OCI-M2 (cell line): ENCODE data around the gene PSD4.

Experiments used
- DNase-seq: peaks from one replicate; lab custom pipeline; 2025; ENCODE audit not compliant: unreplicated experiment; lab: John Stamatoyannopoulos, UW

PSD4 gene

DNA sequence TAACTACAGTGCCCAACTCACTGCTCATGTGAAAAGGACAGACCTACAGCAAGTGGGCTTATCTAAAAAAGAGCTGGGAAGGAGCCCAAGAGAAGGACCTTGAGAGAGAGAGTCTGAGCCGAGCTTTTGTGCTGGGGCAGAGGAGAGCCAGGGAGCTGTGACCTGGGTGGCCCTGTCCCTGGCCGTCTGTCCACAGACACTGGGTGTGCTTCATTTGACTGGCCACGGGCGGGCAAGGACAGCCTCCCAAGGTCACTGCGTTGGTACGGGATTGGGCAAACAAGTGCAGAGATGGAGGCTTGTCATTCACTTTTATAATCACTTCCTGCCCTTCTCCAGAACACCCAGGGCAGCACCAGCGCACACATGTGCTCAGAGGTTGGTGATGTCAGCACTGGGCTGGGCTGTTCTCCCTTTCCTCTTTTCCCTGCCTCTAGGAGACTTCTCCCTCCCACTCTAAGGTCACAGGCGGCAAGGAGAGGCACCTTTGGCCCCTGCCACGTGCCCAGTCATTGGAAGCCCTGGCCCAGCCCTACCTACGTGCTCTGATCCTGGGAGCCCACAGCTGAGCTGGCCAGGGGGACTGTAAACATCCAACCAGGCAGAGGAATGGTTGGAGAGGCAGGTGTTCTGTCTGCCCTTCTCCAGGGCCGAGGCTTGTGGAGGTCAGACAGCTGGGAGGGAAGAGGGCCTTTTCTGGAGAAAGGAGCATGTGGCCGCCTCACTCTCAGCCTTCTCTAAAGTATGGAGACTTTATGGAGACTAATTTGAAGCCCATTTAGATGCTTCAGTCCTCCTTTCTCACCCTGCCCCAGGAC, 6.4 kb upstream of the PSD4 start:
- no peak for DNase-seq

DNA sequence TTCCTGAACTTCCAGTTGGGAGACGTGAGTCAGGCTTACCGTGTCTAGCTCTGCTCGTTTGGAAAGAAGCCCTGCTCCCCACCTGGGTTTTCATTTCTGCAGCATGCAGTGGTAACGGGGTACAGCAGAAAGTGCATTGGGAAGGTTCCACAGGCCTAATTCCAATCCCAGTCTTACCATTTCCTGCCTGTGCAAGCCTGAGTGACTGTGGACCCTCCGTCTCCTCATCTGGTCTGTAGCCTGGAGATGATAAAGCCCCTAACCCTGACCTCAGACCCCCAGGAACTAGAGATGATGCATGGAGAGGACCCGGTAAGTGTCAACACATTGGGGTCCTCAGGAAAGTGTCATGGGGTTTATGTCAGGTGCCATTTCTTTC, 5.8 kb upstream of the PSD4 start:
- DNase-seq = no peak

DNA sequence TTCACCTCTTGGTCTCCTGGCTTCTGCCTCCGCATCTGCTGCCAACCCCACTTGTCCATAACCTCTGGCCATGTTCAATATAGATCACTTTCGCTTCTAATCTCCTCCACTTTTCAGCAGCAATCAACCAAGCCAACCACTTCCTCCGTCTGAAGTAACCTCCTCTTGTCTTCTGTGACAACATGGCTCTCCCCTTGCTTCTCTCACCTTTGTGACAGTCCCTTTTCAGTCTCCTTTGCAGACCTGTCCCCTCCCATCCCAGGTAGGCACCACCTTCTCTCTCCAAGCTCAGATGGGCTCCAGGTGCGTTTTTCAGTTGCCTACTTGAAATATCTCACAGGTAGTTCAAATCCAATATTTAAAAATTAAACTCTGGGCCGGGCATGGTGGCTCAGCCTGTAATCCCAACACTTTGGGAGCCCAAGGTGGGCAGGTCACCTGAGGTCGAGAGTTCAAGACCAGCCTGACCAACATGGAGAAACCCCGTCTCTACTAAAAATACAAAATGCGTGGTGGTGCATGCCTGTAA, 4.7 kb upstream of the PSD4 start:
- DNase-seq = no peak

DNA sequence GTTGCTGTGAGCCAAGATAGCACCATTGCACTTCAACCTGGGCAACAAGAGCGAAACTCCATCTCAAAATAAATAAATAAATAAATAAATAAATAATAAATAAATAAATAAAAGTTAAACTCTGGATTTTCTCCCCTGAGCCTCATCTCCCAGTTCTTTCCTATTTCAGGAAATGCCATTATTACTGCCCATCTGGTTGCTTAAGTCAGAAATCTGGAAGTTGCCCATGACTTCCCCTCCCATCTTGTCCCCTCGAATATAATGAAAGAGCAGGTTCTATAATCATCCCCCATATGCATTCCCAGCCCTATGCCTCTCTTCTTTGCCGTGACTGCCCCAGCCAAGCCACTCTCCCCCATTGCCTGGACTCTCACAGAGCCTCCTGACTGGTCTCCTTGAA, 4.2 kb upstream of the PSD4 start:
- no peak for DNase-seq

DNA sequence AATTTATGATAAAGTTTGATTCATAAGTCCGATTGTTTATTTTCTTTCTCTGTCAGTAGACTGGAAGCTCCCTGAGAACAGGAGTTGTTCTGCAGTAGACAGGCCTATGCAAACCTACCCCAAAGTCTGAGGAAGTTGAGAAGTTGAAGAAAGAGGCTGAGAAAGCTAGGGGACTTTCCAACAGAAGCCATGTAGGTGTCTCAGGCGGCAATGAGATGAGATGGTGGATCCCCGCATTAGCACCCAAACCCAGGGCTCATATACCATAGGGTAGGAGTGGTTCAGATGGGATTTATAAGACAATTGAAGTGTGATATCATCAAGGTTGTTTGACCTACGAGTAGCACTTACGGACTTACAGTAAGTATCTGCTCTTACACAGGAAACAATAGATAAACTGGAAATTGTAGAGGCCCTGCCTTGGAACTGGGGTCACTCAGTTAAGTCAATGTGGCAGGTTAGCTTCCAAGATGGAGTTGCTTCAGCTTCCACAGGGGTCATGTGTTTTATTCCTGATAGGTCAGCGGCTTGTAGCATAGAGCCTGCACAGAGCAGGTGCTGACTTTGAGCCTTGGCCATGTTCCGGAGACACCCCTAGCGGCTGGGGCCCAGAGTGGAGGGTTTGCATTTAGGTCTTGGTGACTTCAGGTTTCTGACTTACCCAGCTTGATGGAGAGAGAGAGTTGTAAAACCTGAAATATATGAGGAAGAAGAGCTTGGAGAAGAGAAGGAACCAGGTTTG, 2.3 kb upstream of the PSD4 start:
- DNase-seq = no peak

DNA sequence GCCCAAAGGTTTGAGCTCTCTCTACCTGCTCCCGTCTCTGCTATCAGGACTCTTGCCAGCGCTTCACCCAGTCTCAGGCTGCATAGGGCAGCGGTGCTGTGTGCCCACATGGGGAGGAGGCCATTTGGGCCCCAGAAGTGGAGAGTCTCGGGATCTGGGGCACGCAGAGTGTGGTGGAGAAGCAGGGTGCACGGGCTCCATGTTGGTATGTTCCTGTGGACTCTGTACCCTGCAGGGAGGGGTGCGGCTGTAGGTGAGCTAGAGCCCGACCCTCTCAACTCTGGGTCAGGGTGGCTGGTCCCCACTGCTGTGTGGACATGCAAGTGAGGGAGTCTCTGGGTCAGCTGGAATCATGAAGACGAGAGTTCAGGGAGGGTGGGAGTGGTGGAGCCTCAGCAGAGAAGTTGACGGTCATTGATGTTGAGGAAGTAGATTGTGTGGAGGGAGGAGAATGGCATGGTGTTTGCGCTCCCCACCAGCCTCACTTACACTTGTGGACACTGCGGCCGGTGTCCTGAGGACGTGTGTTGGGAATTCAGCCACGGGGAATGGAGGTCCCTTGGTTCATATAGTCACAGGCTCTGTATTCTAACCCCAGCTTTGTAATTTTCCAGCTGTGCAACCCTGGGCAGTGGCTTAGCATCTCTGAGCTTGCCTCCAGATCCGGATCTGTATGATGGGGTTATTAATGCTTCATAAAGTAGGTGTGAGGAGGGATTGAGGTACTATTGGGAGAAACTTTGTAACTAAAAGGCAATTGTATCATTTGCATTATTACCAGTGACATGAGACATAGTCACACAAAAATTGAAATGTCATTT, 840 bp upstream of the PSD4 start:
- no peak for DNase-seq

DNA sequence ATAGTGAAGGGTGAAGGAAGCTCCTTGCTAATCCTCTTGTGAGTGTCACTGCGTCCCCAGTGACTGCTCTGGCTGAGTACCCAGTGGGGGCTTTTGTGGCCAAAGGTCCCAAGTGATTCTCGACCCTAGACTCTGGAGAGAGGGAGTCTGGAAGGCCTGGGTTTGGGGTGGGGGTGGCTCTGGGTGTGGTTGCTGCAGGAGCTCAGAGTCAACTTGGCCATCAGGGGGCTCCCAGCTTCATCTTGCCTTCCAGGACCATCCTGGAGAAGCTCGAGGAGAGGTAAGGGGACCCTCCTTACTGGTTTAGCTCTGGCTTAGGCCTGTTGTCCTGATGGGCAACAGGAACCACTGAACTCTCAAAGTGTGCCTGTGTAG, 592 bp downstream of the PSD4 start:
- DNase-seq = no peak

DNA sequence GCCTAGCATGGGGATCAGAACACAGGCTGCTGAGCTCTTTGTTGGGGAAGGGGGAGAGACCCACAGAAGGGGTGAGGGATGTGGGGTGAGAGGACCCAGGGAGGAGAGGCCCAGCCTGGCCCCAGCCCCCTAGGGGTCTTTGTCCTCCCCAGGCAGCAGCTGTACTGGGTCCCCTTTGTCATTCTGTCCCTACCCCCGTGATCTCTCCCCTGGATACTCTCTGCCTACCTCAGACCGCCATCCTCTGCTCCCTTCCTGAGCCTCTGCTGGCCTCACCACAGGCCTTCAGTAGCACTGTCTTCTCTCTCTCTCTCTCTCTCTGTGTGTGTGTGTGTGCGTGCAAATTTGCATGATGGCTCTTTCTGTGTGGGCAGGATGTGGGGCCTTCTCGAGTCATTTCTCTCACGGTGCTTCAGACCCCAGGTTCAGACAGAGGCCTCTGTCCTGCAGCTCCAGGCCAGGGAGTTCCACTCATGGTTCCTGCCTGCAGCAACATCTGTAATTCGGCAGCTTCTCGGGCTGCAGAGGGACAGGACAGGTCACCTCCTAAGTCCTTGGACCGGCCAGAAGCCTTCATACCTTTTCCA, 1.4 kb downstream of the PSD4 start:
- DNase-seq = no peak

DNA sequence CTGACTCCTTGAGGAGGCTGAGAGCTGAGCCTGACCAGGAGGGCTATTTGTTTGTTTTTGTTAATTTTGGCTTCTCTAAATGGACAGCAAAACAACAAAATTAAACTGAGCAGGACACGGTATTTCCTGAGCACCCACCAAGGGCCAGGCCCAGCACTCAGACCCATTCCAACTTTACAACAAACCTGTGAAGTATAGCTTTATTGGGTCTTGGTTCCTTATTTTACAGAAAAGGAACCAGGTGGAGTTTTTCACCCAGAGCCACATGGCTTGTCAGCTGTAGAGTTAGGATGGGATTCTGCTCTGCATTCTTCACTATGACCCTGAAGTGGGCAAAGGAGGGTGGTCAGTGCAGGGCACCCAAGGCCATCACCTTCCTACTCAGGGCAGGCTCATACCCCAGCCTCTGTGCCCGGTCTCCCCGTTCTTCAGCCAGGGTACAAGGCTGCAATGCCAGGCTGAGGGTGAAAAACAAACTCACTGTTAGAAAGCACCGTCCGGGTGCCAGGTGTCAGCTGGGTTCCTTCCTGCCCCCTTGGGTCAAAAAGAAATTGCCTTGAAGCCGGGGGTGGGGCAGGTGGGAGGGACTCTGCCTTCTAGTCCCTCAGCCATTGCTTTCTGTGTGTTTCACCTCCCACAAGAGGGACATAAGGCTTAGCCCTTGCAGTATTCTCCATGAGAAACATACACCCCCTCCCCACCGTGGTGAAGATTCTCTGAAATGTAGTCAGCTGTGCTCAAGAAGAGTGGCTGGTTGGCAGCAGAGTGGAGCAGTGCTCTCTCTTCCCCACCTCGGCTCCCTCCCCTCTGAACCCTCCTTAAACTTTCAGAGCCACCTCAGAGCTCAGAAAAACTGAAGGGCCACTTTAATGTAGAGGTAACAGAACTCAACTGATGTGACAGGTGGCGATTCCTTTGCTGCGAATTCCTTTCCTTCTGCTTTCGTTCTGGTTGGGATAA, 2.2 kb downstream of the PSD4 start:
- DNase-seq = no peak

DNA sequence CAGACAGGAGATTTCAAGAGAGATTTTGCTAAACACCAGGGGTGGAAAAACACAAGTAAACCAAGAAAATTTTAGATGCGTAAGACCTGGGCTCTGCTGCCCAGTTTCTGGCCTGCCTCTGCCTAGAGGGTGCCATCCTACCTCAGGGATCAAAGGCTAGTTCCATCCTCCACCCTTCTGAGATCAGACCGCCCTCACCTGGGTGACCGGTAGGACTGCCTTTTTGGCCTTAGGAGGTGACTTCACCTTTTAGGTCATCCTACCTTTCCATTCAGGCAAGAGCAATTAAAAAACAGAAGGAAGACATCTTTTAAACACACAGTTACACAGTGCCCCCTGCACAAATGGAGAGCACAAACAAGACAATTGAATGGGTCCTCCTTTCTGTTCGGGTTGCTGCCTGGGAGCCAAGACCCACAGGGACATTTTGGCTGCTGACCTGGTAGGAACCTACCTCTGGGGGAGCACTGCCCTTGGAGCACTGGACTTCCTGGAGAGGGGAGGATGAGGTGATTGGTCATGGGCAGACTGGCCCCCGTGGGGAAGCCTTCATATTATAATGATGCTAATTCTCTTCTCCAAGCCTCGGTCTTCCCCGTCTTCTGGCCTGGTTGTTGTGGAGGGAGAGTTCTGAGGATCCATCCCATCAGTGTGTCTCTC, 3.1 kb downstream of the PSD4 start:
- no peak for DNase-seq

DNA sequence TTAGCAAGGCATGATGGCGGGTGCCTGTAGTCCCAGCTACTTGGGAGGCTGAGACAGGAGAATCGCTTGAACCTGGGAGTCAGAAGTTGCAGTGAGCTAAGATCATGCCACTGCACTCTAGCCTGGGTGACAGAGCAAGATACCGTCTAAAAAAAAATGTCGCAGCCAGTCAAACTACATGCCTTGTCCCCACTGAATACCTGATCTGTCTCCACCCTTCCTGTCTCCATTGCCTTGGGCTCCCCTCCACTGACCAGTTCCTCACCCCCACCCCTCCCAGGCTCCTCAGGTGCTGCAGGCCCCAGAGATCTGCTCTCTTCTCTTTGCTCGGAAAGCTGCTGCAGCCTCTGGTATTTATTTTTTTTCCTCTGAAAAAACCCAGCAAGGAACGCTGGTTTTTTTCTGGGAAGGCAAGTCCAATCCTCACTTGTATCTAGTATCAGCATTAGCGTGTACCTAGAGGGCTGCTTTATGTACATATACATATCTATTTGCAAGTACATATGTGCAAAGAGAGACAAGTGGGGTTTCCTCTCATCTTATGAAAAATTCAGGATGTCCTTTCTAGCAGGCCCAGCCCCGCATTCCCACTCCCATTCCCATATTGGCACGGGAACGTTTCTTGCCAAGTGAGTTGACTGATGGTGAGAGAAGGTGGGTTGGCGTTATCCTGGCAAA, 4.4 kb downstream of the PSD4 start:
- DNase-seq = no peak

DNA sequence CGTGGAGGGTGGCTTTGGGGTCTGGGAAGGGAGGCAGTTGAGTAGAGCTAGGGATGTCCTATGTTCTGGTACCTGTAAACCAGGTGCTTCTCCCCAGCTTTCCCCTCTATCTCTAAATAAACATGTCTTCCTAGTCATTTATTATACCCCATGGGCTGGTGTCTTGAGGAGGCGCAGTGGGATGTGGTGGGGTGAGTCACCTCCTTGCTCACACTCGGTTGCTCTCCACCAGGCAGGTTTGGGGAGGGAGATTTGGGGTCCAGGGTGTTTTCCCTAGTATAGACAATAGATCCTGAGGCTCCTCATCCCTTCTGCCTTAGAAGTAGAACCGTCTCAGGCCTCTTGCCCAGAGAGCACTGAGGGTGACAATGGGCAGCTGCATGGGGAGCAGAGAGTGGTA, 5.1 kb downstream of the PSD4 start:
- DNase-seq = no peak

DNA sequence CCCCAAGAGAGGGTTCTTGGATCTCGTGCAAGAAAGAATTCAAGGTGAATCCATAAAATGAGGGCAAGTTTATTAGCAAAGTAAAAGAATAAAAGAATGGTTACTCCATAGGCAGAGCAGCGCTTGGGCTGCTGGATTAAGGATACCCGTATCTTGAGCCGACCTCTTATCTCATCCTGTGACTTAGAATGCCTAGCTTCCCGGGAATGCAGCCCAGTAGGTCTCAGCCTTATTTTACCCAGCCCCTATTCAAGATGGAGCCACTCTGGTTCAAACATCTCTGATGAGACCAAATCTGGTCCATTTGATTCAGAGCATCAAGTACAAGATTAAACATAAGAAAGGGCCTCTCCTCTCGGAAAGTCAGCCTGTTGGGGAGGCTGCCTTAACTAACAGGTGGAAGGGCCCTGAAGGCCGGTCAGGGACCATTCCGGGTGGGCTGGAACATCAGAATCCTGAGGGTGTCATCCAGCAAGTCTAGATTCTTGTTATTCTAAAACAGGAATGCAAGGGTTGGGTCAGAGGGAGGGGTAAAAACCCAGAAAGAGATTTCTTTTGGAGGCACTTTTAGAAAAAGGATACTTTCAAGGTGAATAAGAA, 5.8 kb downstream of the PSD4 start:
- DNase-seq = no peak

DNA sequence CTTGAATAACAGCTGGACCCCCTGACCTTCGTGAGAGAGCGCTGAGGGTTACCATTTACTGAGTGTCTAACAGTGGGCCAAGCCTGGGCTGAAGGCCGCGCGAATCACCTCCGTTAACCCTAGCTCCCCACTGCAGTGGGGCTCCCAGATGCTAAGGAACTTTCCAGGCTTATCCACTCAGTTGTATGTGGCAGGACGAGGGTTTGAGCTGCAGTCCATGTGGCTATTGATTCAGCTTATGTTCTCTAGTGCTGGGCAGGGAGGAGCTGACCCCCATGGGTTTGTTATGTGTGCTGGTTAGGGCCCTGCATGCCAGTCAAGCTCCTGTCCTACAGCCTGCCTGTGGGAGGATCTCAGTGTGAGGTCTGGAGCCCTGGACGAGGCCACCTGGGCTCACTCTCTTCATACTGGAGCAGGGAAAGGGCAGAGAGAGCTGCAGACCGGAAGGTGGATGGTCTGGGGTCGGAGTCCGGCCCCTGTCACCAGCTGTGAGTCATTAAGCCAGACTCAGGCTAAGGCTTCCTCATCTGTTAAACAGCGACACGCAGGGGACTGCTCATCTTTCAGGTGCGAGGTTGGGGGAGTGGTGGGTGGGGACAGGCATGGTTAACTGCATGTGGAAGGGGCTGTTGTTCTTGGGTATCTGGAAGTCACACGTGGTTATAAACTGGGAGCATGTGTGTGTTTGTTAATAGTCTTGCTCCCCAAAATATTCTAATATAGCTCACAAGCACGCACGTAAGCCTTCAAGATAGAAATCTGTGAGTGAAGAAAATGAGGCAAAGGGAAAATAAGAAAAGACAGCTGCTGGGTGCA, 6.6 kb downstream of the PSD4 start:
- no peak for DNase-seq

DNA sequence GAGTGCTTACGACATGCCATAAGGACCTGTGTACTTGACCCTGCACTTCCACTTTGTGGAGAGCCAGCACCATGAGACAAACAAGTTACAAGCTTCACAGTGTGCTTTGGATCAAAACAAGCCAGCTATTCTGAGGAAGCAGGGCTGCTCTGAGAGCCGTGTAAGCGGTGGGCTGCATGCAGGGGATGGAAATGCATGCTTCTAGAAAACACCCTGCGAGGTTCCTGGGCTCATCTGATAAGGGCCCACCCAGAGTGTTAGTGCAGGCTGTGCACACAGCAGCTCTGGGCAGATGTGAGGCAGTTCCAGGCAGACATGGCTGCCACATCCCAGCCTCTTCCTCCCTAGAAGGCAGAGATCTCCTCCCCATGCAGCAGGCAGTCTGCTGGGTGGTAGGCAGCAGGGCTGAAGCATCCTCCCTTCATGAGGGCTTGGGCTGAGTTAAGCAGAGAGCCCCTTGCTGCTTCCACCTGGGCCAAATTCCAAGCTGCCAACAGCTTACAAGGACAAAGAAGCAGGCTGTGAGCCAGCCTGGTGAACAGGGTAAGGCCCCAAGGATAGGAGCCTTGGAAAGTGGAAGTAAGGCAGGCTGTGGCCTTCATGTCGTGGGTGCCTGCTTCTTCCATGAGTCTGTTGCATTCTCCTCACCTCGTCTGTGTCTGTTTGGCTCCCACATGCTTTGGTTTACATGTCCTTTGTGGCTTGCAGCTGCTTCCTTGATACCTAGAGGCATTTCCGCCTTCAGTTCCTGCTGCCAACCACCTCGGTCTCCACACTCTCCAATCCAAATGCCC, 7.7 kb downstream of the PSD4 start:
- no peak for DNase-seq

DNA sequence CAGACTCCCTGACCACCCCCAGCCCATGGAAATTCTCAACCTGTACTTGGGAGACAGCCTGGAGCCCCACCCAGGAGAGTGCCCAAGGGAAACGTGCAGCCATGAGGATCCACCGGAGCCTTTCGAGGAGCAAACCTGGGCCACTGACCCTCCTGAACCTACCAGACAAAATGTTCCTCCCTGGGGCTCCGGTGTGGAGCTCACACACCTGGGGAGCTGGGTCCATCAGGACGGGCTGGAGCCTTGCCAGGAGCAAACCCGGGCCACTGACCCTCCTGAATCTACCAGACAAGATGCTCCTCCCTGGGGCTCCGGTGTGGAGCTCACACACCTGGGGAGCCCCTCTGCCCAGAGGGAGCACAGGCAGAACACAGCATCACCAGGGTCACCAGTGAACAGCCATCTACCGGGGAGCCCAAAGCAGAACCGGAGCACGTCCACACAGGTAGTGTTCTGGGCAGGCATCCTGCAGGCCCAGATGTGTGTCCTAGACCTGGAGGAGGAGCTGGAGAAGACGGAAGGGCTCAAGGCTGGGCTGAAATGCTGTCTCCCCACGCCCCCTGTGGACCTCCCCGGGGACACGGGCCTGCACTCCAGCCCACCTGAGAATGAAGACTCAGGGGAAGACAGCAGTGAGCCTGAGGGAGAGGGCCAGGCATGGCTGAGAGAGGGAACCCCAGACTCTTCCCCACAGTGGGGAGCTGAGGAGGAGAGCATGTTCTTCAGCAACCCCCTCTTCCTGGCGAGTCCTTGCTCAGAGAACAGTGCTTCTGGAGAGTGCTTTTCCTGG, 8.9 kb downstream of the PSD4 start:
- DNase-seq = no peak
